Brain microvascular endothelial cell (primary cell): ENCODE results near the gene TENT4A.

Experiments
- DNase-seq: peaks from one replicate; pipeline ENCODE4 v3.0.0-alpha.2; 2020
- H3K27ac ChIP-seq: fragments of 250-450 bp; sonication (Bioruptor Pico); 2 replicates; pipeline ENCODE4 v1.5.1; 2020; ENCODE audit warnings: mild to moderate bottlenecking, moderate library complexity
- H3K27me3 ChIP-seq: fragments of 250-450 bp; sonication (Bioruptor Pico); replicated peaks from 2 replicates; pipeline ENCODE4 v1.5.1; 2020; ENCODE audit warnings: mild to moderate bottlenecking
- H3K36me3 ChIP-seq: fragments of 250-450 bp; sonication (Bioruptor Pico); replicated peaks from 2 replicates; pipeline ENCODE4 v1.5.1; 2020; ENCODE audit warnings: mild to moderate bottlenecking
- H3K4me3 ChIP-seq: 2 replicates; pipeline ENCODE4 v1.5.1; 2011; ENCODE audit warnings: low read depth, mild to moderate bottlenecking, control low read depth, low read length, moderate library complexity
- CTCF ChIP-seq: IDR thresholded peaks from 2 replicates; pipeline ENCODE4 v1.5.1; 2011; ENCODE audit warnings: low read depth, mild to moderate bottlenecking, moderate library complexity, low read length, control low read depth, inconsistent platforms; ENCODE audit errors: missing control alignments
- in situ Hi-C: cut with HindIII; loops from 2 replicates; pipeline ENCODE4 v1.10.0; 2017; ENCODE audit warnings: low sequenced_read_pairs, low pct_ligation_motif_present

TENT4A gene

GRCh38 chr5:6730807-6731206 is 17.6 kb downstream of the TENT4A start:
- Histone ChIP-seq H3K4me3 (no peak overlapping the region), H3K27ac (no peak overlapping the region), H3K36me3 (no peaks in the 10 kb centered on the region), H3K27me3 (no peaks in the 10 kb centered on the region)
- in situ Hi-C loops = loop anchor here (25.0 kb wide), 1 partner anchor 94 kb away; the partner anchor contains the start of genes NSUN2 and SRD5A1
- no peak for DNase-seq
- no peak for TF ChIP-seq CTCF

GRCh38 chr5:6731465-6732237 is 18.4 kb downstream of the TENT4A start:
- TF ChIP-seq CTCF = no peak
- H3K36me3 ChIP-seq = no peaks in the 10 kb centered on the region
- in situ Hi-C loops = loop anchor here (25.0 kb wide), 1 partner anchor 94 kb away; the partner anchor contains the start of genes NSUN2 and SRD5A1
- H3K27me3 ChIP-seq = no peaks in the 10 kb centered on the region
- H3K4me3 ChIP-seq = no peak overlapping the region
- no peak overlapping the region for H3K27ac ChIP-seq
- DNase-seq = no peak

GRCh38 chr5:6732634-6733410 is 19.6 kb downstream of the TENT4A start:
- Histone ChIP-seq H3K27me3 (no peaks in the 10 kb centered on the region), H3K4me3 (peak overlapping the region; percentile 33), H3K36me3 (peaks cover 4% of the 10 kb centered on the region), H3K27ac (peak overlapping the region; percentile 88)
- in situ Hi-C loops = loop anchor here (25.0 kb wide), 1 partner anchor 96 kb away; the partner anchor contains the start of genes NSUN2 and SRD5A1
- DNase-seq = peak; percentile 62
- TF ChIP-seq CTCF = no peak

- in situ Hi-C loops = loop anchor here (25.0 kb wide), 1 partner anchor 96 kb away; the partner anchor contains the start of genes NSUN2 and SRD5A1
- no peaks in the 10 kb centered on the region for H3K27me3 ChIP-seq
- H3K4me3 ChIP-seq = peak overlapping the region; percentile 33
- TF ChIP-seq CTCF = no peak
- H3K36me3 ChIP-seq = peaks cover 12% of the 10 kb centered on the region
- H3K27ac ChIP-seq = peak overlapping the region; percentile 88
- peak; percentile 78 for DNase-seq
Measured at GRCh38 chr5:6733411-6734242, 20.4 kb downstream of the TENT4A start.

- peaks cover 14% of the 10 kb centered on the region for H3K36me3 ChIP-seq
- no peaks in the 10 kb centered on the region for H3K27me3 ChIP-seq
- in situ Hi-C loops = loop anchor here (25.0 kb wide), 1 partner anchor 97 kb away; the partner anchor contains the start of genes NSUN2 and SRD5A1
- no peak for TF ChIP-seq CTCF
- no peak overlapping the region for H3K4me3 ChIP-seq
- DNase-seq = no peak
- H3K27ac ChIP-seq = peak overlapping the region; percentile 88
Measured at GRCh38 chr5:6734243-6734700, 21.0 kb downstream of the TENT4A start.
